GM19351 (cell line): ENCODE measurements around the gene TOP1.
A peak's percentile ranks its signal among the peaks of the same experiment; 100 is the strongest.

Experiments
- ATAC-seq: cut with Tn5 transposase; IDR thresholded peaks from one replicate; pipeline ENCODE4 v1.9.1; 2021; ENCODE audit warnings: mild to moderate bottlenecking, moderate library complexity; ENCODE audit not compliant: unreplicated experiment

TOP1 gene

DNA sequence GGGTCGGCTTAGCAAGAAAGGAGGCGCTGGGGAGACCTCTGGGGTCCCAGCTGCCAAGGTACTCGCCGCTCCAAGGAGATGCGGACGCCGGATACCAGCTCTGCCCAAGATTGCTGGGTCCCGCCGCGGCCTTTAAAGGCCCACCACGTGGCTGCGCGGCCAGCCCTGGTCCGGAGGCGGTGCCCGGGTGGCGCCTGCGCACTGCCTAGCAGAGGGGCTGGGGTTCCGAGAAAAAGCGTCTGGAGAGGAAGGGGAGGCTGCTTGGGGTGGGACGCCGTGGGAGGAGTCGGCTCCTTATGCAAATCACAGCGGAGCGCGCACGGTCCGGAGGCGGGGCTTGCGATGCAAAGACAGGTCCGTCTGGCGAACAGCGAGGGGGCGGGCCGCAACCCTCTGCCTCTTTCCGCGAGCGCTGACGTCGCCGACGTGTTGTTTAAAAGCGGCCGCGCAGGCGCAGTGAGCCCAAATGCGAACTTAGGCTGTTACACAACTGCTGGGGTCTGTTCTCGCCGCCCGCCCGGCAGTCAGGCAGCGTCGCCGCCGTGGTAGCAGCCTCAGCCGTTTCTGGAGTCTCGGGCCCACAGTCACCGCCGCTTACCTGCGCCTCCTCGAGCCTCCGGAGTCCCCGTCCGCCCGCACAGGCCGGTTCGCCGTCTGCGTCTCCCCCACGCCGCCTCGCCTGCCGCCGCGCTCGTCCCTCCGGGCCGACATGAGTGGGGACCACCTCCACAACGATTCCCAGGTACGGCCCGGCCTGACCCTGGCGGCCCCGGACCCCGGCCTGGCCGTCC, at the start of gene TOP1:
Gene TOP1 (plus strand): TSS at position 464 of the 791 bp plus-strand sequence. CDS start 246 bp downstream, at position 710.
- ATAC-seq, result peak; percentile 96

DNA sequence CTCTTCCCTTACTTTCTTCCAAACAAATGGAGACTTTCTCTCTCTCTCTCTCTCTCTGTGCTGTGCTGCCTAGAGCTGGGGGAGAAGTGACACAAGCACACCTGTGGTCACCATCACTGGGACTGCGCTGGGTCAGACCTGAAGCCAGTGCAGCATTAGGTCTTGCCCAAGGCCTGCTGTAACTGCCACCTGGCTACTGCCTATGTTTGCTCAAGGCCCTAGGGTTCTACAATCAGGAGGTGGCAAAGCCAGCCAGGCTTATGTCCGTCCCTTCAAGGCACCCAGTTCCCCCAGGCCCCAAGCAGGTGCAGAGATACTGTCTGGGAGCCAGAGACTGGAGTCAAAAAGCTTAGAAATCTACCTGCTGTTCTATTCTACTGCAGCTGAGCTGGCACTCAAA, 49.4 kb upstream of the TOP1 start:
- ATAC-seq, result no peak

DNA sequence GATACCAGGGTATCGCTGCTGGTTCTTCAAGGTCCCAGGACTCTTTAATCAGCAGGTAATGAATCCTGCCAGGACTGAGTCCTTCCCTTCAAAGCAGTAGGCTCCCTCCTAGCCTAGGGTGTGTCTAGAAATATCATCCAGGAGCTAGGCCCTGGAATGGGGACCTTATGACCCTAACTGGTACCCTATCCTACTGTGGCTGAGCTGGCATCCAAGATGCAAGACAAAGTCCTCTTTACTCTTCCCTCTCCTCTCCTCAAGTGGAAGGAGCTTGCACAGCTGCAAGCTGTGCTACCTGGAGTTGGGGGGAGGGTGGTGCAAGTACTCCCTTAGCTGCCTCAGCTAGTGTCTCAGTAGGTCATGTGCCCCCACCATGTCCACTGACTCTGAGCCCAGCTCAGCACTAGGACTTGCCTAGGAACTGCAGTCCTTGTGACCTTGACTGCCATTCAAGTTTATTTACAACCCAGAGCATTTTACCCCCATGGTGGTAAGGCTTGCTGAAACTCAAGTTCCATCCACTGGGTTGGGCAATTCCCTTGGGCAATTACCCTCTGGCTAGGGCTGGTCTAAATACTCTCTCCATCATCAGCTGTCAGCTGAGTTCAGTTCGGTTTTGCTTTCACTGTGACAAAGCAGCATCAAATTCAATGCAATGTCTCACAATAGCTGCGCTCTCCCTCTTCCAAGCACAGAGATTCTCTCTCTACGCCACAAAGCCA, 48.4 kb upstream of the TOP1 start:
- ATAC-seq, result peak; percentile 58

DNA sequence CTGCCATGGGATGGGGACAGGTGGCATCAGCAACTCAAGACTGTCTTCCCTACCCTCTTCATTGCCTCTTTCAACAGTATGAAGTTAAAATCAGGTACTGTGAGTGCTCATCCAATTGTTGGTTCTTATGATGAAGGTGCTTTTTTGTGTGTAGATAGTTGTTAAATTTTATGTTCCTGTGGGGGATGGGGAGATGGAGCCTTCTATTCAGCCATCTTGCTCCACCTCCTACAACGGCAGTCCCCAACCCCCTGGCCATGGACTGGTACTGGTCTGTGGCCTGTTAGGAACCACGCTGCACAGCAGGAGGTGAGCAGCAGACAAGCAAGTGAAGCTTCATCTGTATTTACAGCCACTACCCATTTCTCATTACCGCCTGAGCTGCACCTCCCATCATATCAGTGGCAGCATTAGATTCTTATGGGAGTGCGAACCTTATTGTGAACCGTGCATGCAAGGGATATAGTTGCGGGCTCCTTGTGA, 47.8 kb upstream of the TOP1 start:
- no peak for ATAC-seq

DNA sequence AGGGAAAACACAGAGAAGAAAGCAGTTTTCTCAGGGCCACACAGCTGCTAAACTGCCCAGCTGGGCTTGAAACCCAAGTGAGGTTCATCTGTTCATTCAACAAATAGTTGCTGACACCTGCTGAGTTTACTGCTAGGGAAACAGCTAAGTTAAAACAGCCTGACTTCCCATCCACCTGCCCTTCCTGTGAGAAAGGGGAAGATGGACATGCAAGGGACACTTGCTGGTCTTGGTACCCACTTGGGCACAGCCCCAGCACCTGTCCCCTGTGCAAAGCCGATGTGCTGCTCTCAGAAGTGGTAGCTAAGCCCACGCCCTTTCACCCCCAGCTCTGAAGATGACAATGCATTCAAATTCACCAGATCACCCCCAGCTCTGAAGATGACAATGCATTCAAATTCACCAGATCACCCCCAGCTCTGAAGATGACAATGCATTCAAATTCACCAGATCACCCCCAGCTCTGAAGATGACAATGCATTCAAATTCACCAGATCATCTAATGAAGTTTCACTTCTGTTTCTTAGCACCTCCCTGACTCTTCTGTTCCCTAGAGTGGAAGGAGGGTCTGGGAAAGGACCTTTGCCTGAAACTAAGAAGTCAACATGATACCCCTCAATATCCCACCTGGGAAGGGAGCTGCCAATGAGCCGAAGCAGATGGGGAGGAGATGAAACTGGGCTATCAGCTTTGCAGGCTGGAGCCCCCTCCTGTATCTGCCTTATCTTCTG, 46.0 kb upstream of the TOP1 start:
- ATAC-seq, result peak; percentile 37

DNA sequence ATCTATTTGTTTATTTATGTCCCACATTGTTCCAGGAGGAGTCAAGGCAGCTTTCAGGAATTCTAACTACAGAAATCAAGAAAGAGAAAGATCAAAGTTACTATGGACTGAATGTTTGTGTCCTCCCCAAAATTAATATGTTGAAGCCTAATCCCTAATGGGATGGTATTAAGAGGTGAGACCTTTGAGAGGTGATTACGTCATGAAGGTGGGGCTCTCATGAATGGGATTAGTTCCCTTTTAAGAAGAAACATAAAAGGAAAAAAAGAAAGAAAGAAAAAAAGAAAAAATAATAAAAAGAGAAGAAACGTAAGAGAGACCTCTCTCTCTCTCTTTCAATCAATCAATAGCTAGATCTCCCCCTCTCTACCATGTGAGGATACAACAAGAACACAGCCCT, 44.7 kb upstream of the TOP1 start:
- no peak for ATAC-seq

DNA sequence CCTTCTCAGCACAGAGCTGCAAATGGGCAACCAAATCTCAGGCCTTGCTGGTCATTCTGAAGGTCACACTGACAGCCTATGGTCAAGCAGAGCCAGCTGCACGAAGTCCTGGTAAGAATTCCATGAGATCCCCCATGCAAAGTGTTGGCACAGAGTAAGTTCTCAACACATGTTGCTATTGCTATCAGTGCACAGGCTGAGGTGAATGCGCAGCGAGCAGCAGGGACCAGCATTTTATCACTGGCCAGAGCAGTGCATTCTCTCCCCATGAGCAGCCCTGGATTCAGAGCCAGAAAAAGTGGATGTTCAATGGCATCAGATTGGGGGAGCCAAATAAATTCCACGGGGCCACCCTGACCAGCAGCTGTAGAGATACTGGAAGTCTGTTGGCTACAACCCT, 44.1 kb upstream of the TOP1 start:
- no peak for ATAC-seq

DNA sequence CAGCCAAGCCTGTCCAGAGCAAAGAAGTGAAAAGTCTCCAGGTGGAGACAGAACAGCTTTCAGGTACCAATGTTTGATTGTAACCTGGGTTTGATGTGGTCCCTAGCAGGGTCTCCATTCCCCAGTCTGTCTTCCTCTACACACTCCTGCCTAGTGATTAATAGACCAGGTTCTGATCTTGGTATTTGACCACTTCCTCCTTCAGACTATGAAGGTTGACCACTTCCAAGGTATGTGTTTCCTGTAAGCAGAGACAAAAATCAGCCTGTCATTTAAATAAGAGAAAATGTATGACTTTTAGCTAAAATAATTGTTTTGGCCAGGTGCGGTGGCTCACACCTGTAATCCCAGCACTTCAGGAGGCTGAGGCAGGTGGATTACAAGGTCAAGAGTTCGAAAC, 41.8 kb upstream of the TOP1 start:
- ATAC-seq, result no peak

DNA sequence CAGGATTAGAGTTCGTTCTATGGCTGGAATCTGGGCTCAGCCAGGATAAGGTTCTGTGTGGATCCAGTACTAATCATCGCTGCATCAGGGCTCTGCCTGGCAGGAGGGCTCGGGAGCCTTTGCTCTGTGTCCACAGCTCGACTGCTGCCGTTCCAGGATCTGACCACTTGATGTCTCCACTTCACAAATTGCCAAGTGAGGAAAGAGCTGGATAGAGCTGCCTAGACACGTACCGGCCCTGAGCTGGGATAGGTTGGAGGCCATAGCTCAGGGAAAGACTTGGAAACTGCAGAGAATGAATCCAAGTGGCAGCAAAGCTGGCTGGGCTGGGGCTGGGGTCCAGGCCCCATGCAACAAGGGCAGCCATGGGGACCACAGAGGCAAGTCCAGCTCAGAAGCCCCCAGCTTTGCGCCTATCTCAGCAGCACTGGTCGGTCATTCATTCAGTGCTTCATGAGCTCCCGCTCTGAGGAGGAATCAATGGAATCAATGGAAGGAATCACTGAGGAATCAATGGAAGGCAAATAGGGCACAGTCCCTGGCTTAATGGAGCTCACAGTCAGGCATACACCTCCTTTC, 38.0 kb upstream of the TOP1 start:
- peak; percentile 59 for ATAC-seq

DNA sequence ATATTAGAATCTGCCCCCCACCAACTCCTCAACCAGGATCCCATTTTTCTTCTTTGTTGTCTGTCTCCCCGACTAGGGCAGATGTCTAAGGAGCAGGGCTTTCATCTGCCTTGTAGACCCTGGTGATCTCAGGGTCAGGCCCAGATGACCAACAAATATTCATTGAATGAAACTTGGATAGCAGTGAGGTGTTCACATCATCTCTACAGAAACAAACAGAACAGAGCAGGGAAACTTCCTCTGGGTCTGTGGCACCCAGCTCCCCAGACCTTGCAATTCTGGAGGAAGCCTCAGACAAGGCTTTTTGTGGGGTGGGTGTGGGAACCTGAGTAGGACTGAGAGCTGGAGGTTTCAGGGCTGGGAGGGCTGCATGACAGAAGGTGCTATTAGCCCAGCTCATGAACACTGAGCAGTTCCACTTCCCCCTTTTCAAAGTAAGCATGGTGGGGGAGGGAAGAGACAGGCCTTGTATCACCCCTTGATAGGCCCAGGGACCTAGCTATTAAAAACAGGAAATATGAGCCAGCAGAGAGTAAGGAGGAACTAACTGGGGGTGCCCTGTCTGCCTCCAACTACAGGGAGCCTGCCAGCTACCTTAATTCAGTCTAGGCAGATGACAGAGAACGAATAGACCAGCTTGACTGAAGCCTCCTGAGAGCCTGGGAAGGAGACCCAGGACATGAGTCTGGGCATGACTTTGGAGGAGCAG, 37.3 kb upstream of the TOP1 start:
- peak; percentile 94 for ATAC-seq

DNA sequence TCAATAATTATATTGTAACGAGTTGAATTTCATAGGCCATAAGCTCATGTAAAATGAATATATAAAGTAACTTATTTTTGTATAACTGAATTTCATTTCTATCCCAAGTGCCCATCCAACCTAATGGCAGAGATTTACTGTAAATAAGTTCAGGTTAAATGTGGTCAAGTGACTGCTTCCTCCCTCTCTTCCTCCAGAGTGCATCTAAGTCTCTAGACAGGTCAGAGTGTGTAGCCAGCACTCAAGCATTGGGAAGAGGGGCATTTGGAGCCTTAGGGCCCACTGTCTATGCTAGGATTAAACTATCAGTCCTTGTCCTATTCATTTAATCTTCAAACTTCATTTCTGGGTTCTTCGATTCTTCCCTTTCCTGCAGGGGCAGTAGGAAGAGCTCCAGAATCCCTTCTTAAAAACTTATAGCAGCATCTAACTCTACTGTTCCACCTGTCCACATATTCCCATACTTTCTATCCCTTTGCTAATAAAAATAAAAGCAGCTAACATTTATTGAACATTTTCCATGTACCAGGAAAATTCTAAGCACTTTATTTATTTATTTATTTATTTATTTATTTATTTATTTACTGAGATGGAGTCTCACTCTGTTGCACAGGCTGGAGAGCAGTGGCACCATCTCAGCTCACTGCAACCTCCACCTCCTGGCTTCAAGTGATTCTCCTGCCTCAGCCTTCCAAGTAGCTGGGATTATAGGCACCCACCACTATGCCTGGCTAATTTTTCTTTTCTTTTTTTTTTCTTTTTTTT, 36.1 kb upstream of the TOP1 start:
- ATAC-seq, result no peak

DNA sequence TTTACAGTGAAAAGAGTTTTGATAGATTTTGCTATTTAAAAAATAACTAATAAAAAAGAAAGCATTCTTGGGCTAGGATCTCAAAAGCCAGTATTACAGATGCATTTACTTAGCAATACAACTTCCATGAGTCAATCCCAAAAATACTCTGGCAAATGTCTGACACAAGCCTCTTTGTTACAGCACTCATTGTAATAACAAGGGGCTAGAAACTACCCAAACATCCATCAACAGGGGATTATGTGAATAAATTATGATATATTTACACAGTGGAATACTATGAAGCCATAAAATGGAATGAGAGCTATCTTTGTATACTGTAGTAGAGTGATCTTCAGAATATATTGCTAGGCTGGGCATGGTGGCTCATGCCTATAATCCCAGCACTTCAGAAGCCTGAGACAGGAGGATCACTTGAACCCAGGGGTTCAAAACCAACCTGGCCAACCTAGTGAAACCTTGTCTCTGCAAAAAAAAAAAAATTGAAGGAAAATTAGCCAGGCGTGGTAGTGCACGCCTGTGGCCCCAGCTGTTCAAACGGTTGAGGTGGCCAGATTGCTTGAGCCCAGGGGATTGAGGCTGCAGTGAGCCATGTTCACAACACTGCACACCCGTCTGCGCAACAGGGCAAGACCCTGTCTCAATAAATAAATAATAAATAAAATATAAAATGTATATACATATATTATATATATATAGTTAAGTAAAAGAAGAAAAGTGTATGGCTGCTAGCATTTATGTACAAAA, 34.7 kb upstream of the TOP1 start:
- ATAC-seq, result no peak

DNA sequence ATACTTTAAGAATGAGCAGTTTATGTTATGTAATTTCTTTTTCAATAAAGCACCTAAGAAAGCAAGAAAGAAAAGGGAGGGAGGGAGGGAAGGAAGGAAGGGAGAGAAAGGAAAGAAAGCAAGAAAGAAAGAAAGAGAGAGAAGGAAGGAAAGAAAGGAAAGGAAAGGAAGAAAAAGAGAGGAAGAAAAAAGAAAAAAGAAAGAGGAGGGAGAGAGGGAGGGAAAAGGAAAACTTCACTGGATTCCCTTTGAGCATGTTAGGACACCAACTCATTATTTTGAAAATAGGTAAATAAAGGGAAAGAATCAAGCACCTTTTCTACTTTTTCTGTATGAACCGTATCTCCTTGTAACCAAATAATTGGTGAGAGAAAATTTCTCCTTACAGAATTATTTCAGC, 32.3 kb upstream of the TOP1 start:
- no peak for ATAC-seq

DNA sequence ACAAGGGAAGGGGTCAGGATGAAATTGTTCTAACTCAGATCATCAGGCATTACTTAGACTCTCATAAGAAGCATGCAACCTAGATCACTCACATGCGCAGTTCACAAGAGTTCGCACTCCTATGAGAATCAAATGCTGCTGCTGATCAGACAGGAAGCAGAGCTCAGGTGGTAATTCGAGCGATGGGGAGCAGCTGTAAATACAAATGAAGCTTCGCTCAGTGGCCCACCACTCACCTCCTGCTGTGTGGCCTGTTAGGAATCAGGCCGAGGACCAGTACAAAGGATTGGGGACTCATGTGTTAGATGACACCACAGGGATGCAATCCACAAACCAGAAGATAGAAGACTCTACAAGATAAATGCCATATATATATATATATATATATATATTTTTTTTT, 31.5 kb upstream of the TOP1 start:
- ATAC-seq, result no peak

DNA sequence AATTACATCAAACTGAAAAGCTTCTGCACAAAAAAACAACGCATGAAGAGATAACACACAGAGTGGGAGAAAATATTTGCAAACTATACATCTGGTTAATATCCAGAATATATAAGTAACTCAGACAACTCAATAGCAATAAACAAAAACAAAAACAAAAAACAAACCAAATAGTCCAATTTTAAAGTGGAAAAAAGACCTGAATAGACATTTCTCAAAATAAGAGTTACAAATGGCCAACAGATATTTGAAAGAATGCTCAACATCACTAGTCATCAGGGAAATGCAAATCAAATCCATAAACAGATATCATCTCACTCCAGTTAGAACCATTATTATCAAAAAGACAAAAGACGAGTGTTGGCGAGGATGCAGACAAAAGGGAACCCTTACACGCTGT, 28.8 kb upstream of the TOP1 start:
- no peak for ATAC-seq

DNA sequence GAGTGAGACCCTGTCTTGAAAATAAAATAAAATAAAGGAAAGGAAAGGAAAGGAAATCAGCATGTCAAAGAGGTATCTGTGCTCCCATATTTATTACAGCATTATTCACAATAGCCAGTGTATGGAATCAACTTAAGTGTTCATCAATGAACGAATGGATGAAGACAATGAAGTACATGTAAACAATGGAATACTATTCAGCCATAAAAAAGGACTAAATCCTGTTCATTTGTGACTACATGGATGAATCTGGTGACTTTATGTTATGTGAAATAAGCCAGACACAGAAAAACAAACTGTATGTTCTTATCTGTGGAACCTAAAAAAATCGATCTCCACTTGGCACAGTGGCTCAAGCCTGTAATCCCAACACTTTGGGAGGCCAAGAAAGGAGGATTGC, 28.0 kb upstream of the TOP1 start:
- ATAC-seq, result no peak

DNA sequence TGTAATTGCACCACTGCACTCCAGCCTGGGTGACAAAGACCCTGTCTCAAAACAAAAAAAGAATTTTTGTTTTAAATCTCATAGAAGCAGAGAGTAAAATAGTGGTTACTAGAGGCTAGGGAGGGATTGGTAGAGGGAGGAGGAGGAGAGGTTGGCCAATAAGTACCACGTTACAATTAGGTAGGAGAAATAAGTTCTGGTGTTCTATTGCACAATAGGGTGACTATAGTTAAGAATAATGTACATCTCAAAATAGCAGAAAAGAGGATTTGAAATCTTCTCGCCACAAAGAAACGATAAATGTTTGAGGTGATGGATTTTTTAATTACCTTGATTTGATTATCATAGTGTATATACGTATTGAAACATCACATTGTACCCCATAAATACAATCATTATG, 27.1 kb upstream of the TOP1 start:
- no peak for ATAC-seq

DNA sequence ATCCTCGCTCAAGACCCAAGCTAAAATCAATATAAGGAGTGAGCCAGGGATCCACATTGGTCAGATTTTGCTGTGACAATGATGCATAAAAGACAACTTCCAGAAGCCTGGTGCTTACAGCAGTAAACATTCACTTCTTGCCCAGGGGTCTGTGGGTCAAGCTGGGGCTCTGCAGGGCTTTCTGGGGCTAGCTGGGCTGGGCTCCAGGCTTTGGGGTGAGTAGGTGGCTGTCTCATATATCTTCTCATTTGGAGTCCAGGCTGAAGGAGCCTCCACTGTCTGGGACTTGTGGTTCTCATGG, 25.8 kb upstream of the TOP1 start:
- ATAC-seq, result no peak

DNA sequence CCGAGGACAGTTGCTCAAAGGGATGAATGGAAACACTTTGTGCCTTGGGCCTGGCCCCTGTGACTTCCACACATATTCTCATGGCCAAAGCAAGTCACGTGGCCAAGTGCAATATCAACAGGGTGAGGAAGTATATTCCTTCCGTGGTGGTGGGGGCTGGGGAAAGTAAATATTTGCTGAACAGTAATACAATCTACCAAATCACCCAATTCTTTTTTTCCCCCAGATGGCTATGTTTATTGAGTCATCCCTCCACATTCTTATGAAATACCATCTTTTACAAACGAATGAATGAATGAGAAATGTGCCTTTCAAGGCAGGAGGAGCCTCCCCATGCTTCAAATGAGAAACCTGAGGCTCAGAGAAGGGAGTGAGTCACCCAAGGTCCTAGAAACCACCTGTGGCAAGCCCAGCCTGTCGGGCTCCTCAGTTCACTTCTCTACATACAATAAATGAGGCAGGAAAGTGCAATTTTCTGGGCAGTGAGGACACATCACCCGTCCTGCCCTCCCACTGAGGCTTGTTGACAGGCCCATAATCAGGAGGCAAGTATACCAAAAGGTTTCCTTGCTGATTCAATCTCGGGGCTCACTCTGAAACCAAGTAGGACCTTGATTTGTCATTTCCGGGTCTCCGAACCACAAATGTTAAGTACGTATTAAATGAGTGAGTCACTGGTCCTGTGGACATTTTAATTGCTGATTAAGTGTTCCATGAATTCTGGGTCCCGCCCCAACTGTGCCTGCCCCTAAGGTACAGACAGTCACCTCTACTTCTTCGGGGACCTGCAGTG, 25.3 kb upstream of the TOP1 start:
- no peak for ATAC-seq
